Inferior parietal cortex (tissue), 1 donor: Measurements from ENCODE around the gene NEIL3.

Experiments used
- DNase-seq: peaks from one replicate; pipeline ENCODE4 v3.0.0-alpha.2; 2016; ENCODE audit errors: extremely low spot score

Gene NEIL3, protein sequence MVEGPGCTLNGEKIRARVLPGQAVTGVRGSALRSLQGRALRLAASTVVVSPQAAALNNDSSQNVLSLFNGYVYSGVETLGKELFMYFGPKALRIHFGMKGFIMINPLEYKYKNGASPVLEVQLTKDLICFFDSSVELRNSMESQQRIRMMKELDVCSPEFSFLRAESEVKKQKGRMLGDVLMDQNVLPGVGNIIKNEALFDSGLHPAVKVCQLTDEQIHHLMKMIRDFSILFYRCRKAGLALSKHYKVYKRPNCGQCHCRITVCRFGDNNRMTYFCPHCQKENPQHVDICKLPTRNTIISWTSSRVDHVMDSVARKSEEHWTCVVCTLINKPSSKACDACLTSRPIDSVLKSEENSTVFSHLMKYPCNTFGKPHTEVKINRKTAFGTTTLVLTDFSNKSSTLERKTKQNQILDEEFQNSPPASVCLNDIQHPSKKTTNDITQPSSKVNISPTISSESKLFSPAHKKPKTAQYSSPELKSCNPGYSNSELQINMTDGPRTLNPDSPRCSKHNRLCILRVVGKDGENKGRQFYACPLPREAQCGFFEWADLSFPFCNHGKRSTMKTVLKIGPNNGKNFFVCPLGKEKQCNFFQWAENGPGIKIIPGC

GRCh38 chr4:177309522-177310371 is at the start of gene NEIL3:
Gene NEIL3 (plus strand): TSS chr4:177309874. CDS start chr4:177309954, 80 bp downstream.
- DNase-seq, result peak; percentile 89

GRCh38 chr4:177263818-177264217 is 45.9 kb upstream of the NEIL3 start:
- DNase-seq, result no peak

GRCh38 chr4:177264788-177265422 is 44.8 kb upstream of the NEIL3 start:
- DNase-seq, result no peak

DNA sequence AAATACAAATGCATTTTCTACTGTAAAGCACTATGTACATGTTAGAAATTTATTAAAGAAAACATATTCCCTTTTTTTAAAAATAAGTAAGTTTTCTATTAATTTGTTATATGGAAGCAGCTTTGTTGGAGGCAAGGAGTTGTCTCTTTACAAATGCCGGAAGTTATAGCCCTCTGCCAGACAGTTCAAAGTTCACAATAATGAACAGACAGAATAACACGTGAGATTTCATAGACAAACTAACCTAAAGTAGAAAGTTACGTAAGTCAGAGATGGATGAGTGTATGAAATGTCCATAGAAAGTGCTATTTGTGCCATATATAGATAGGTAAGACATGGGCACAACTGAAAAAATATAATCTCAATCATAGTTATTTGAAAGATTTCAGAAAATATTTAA is 43.9 kb upstream of the NEIL3 start:
- no peak for DNase-seq

DNA sequence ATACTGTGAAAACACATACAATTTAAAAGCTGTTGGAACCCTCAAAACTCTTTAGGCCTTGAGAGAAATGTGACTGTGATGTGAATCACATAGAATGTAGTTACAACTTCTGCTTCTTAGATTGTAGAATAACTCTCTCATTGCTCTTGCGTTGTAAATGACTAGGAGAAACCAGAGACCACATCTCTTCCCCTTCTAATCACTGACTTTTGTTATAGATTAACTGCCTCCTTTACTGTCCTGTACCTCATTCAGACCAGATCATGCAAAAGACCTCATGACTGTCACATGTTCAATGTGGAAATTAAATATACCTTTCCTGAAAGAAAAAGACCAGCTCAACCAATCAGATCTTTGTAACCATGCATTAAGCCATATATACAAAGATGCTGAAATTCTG is 43.2 kb upstream of the NEIL3 start:
- DNase-seq, result no peak

DNA sequence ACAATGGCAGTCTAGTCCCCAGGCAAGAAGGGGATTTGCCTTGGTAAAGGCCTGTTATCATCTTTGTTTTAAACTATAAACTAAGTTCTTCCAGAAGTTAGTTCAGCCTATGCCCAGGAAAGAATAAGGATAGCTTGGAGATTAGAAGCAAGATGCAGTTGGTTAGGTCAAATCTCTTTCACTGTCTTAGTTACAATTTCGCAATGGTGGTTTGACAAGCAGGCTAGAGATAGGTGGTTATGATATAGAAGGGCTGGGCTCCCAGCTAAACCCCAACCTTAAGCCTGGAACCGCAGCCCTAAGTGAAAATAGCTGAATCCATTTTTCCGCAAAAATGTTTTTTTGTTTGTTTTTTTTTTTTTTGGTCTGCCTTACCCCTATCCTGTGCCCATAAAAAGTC is 41.8 kb upstream of the NEIL3 start:
- no peak for DNase-seq

DNA sequence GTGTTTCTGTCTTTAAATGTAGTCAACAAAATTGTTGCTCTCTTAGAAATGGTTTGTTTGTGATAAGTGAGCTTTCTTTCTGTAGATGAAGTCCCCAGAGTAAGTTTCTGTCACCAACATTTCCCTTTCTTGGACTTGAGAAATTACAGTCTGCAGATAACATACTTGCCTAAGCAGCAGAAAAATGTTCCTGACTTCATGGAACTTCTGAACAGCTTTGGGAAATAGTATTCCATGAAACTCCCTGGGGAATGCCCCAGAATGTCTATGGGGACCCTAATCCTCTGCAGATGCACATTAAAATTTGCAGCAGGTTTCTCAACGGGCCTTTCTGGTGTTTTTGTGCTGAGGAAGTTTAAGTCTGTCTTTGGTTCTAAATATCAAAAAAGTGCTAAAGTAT is 38.6 kb upstream of the NEIL3 start:
- no peak for DNase-seq

- no peak for DNase-seq
These were observed 37.5 kb upstream of the NEIL3 start for GRCh38 chr4:177271915-177272766.

DNA sequence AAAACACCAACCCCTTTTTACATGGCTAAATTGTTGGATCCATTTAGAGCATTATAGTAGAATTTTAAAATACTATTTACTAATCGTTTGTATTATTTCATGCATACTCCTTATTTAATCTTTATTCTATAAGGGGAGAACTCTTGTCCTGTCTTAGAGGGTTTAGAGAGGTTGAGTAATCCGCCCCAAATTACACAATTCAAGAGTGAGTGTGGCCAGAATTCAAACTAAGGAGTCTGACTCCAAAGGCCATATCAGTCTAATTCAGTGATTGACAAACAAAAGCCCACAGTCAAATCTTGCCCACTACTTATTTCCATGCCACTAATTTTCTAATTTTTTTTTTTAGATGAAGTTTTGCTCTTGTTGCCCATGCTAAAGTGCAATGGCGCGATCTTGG is 33.7 kb upstream of the NEIL3 start:
- no peak for DNase-seq

GRCh38 chr4:177281351-177281909 is 28.2 kb upstream of the NEIL3 start:
- DNase-seq, result no peak

- no peak for DNase-seq
These were observed 27.3 kb upstream of the NEIL3 start for GRCh38 chr4:177282284-177282835.

DNA sequence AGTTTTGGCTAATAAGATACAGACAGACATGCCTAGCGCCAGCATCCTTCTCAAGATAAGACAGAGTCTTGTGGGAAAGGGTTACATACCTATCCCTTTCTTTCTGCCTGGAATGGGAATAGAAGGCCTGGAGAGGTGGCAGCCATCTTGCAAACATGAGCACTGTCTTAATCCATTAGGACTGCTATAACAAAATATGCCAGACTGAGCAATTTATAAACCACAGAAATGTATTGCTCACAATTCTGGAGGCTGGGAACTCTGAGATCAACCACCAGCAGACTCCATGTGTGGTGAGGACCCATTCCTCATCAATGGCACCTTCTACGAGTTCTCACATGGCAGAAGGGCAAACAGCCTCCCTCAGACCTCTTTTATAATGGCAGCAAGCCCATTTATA is 26.5 kb upstream of the NEIL3 start:
- DNase-seq, result no peak

DNA sequence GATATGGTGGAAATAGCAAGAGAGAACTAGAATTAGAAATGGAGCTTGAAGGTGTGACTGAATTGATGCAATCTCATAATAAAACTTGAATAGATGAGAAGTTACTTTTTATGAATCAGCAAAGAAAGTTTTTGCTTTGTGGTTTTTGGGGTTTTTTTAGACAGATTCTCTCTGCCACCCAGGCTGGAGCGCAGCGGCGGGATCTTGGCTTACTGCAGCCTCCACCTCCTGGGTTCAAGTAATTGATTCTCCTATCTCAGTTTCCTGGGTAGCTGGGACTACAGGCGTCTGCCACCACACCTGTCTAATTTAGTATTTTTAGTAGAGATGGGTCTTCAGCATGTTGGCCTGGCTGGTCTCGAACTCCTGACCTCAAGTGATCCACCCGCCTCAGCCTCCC is 23.7 kb upstream of the NEIL3 start:
- no peak for DNase-seq

GRCh38 chr4:177287255-177287654 is 22.4 kb upstream of the NEIL3 start:
- DNase-seq, result no peak

DNA sequence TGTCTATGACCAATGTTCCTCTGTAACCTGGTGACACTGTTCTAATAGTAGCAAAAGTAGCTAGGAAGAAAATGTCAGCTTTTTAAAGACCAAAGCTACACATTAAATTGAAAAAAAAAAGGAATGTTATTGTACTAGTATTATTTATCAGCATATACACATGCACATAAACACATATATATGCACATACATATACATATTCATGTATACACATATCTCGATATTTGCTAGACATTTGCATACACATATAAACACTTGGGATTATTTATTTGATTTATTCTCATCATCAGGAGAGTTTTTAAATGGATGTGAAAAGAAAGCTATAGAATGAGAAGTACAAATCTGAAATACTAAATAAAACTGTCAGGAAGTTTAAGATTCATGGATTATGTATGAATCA is 21.3 kb upstream of the NEIL3 start:
- no peak for DNase-seq

- DNase-seq, result no peak
These were observed 18.9 kb upstream of the NEIL3 start for GRCh38 chr4:177290780-177291179.

DNA sequence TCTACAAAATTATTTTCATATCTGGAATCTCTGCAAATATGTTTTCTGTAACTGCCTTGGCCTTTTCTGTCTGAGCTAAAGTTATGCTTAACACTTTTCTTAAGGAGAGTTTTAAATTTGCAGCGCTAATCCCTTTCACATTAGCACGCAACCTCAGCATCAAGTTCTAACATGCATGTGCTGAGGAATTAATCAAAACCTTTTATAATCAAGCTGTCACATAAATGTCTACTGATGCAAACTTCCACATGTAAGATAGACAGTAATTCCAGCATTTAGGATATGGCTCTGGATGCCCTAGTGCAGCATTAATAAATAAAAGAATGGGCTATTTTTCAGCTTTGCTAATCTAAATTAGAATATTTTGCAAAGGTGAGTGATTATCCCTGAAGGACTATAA is 17.5 kb upstream of the NEIL3 start:
- no peak for DNase-seq

DNA sequence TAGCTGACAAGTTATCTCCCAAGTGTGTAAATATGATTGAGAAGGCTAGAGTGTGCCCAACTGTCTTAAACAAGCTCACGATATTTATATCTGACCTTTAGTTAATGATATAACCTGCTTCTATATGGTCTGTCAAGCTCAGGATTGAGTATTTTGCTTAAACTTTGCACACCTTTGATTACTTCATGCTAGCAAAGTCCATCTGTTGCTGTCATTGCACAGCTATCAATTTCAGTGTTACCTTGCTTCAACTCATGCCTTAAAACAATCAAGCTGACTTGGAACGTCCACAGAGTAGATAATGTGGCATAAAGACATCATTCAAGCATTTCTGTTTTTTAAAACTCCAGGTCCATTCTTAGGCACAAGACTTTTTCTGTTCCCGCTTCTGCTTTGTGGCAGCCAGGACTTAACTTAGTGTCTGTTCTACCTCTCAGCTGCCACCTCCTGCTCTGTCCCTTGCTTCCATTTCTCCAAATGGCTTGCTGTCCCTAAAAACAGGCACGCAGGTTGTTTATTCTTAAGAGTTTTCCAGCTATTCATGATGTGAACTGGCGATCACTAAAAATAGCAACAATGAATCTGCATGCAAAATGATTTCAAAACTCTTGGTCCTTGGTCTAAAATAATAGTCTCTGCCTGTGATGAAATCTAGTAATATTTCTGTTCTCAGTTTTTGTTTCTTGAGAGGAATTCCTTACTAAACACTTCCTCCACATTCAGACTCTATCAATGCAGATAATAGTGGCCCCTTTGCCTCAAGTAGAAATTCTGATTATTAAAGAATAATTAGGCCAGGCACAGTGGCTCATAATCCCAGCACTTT is 16.3 kb upstream of the NEIL3 start:
- DNase-seq, result no peak

- DNase-seq, result no peak
These were observed 11.8 kb upstream of the NEIL3 start for GRCh38 chr4:177297785-177298391.
